Astrocyte of the spinal cord (primary cell): ENCODE data around the gene RBM23.

Experiments used
- DNase-seq: peaks from one replicate; pipeline ENCODE4 v3.0.0; 2011; ENCODE audit warnings: low read depth, low spot score
- H3K4me3 ChIP-seq: 2 replicates; pipeline ENCODE4 v1.5.1; 2011; ENCODE audit warnings: low read depth, mild to moderate bottlenecking, low read length, moderate library complexity
- CTCF ChIP-seq: IDR thresholded peaks from 2 replicates; pipeline ENCODE4 v1.5.1; 2012; ENCODE audit warnings: low read depth, mild to moderate bottlenecking, low read length, inconsistent platforms
- in situ Hi-C: cut with HindIII; loops from 2 replicates; pipeline ENCODE4 v1.10.0; 2017; ENCODE audit warnings: low sequenced_read_pairs

The RBM23 gene

GRCh38 chr14:22844221-22845102 lies 74.5 kb downstream of the RBM23 start:
- no peak overlapping the region for H3K4me3 ChIP-seq
- in situ Hi-C loops = no loop called here
- no peak for TF ChIP-seq CTCF
- no peak for DNase-seq
